Gastroesophageal sphincter (tissue), 4 donors: ENCODE results near the gene IMMP2L. TPM values are rescaled to one million over a fixed set of nuclear protein-coding genes. Genes with fewer than 3 reads are reported as not detected.

Experiments used
- ATAC-seq: fragments of 150-250 bp; one replicate; pipeline ENCODE4 v1.9.1; 2016; ENCODE audit warnings: mild to moderate bottlenecking, moderate library complexity
- H3K27ac ChIP-seq, 4 donors: fragments of 200-600 bp; sonication (generic) in 3 of 4; 1 replicate in 3 of 4; 2 replicates in 1 of 4; pipeline ENCODE4 v1.5.1; 2016 to 2019
- H3K27me3 ChIP-seq: fragments of 200-600 bp; sonication (generic); one replicate; pipeline ENCODE4 v1.5.1; 2019
- H3K36me3 ChIP-seq, 2 donors: fragments of 200-600 bp; sonication (generic); one replicate each; pipeline ENCODE4 v1.5.1; 2019; ENCODE audit warnings: control low read depth in 1 of 2
- H3K4me1 ChIP-seq, 3 donors: fragments of 200-600 bp; sonication (generic); 1 replicate in 2 of 3; 2 replicates in 1 of 3; pipeline ENCODE4 v1.5.1; 2016 to 2019; ENCODE audit warnings: control low read depth in 2 of 3
- H3K4me3 ChIP-seq, 2 donors: fragments of 200-600 bp; sonication (generic); one replicate each; pipeline ENCODE4 v1.5.1; 2019; ENCODE audit warnings: mild to moderate bottlenecking in 1 of 2, moderate library complexity in 1 of 2
- H3K9me3 ChIP-seq, 3 donors: fragments of 200-600 bp; sonication (generic); one replicate each; pipeline ENCODE4 v1.5.1; 2017 to 2019; ENCODE audit warnings: control low read depth in 2 of 3
- CTCF ChIP-seq, 4 experiments: fragments of 200-600 bp in 2 of 4; fragments of 450-650 bp in 2 of 4; sonication (generic) in 1 of 4; IDR thresholded peaks; one replicate each; pipeline ENCODE4 v1.5.1; 2017 to 2019; ENCODE audit warnings: antibody characterized with exemption in 4 of 4, mild to moderate bottlenecking in 2 of 4, moderate library complexity in 2 of 4
- EP300 ChIP-seq: sonication (generic); formaldehyde crosslinking; IDR thresholded peaks from one replicate; pipeline ENCODE4 v1.6.1; 2017; ENCODE audit warnings: antibody characterized with exemption, mild to moderate bottlenecking
- POLR2A ChIP-seq, 2 donors: fragments of 450-650 bp; IDR thresholded peaks; one replicate each; pipeline ENCODE4 v1.6.1; 2017; ENCODE audit warnings: antibody characterized with exemption in 2 of 2, mild to moderate bottlenecking in 2 of 2, moderate library complexity in 1 of 2
- POLR2AphosphoS5 ChIP-seq: sonication (generic); formaldehyde crosslinking; IDR thresholded peaks from one replicate; pipeline ENCODE4 v1.6.1; 2017; ENCODE audit warnings: antibody characterized with exemption
- WGBS, 2 donors: methylation state at CpG; one replicate each; pipeline ENCODE4 v1.1.5; 2018; ENCODE audit warnings: low coverage in 1 of 2; 5-methylcytosine and 5-hydroxymethylcytosine counted together
- total RNA-seq, 4 donors: library from RNA; depleted of rRNA; stranded (reverse); fragments of >200 nt; gene quantifications; one replicate each; pipeline ENCODE4 v1.1.0, GENCODE V29; 2016

The IMMP2L gene
- total RNA-seq, 4 donors from 2014 or later: 13.6 to 38.5 (median 30.1) TPM

- TF ChIP-seq POLR2AphosphoS5: no peak
- TF ChIP-seq POLR2A (IDR thresholded peaks at IDR 0.05): no peak
- no peak for TF ChIP-seq EP300
- TF ChIP-seq CTCF (IDR thresholded peaks at IDR 0.05): no peak
- H3K36me3 ChIP-seq: peaks cover 0 to 46% of the 10 kb centered on the region in 2 donors
- H3K4me3 ChIP-seq: no peak overlapping the region
- no peak overlapping the region for H3K27ac ChIP-seq
- peaks cover 0 to 30% (median 6%) of the 10 kb centered on the region in 3 donors for H3K4me1 ChIP-seq
- H3K9me3 ChIP-seq: no peaks in the 10 kb centered on the region
- no peak for ATAC-seq
- H3K27me3 ChIP-seq: no peaks in the 10 kb centered on the region
Measured at GRCh38 chr7:111556977-111557376, 5.3 kb downstream of the IMMP2L start.

GRCh38 chr7:111554086-111554485 is 8.2 kb downstream of the IMMP2L start:
- Histone ChIP-seq H3K4me1 (peaks cover 0 to 4% (median 0%) of the 10 kb centered on the region in 3 donors), H3K27me3 (no peaks in the 10 kb centered on the region), H3K36me3 (peaks cover 0 to 67% of the 10 kb centered on the region in 2 donors), H3K9me3 (no peaks in the 10 kb centered on the region), H3K4me3 (no peak overlapping the region), H3K27ac (no peak overlapping the region)
- TF ChIP-seq POLR2A (IDR thresholded peaks at IDR 0.05) (no peak), POLR2AphosphoS5 (no peak), EP300 (no peak), CTCF (IDR thresholded peaks at IDR 0.05) (no peak)
- WGBS, 2 donors: 44 to 94% methylated on average over 4 of the region's 4 CpGs
- ATAC-seq: no peak

GRCh38 chr7:111541067-111541466 is 21.2 kb downstream of the IMMP2L start:
- no peak overlapping the region for H3K27ac ChIP-seq
- no peaks in the 10 kb centered on the region for H3K36me3 ChIP-seq
- no peaks in the 10 kb centered on the region for H3K9me3 ChIP-seq
- TF ChIP-seq POLR2AphosphoS5: no peak
- TF ChIP-seq CTCF (IDR thresholded peaks at IDR 0.05): no peak
- no peak for TF ChIP-seq EP300
- TF ChIP-seq POLR2A (IDR thresholded peaks at IDR 0.05): no peak
- WGBS, 2 donors: 81% methylated on average over 2 of the region's 2 CpGs
- H3K4me3 ChIP-seq: no peak overlapping the region
- H3K27me3 ChIP-seq: no peaks in the 10 kb centered on the region
- H3K4me1 ChIP-seq: no peaks in the 10 kb centered on the region
- no peak for ATAC-seq

GRCh38 chr7:111540199-111540815 is 22.0 kb downstream of the IMMP2L start:
- no peak overlapping the region for H3K4me3 ChIP-seq
- no peaks in the 10 kb centered on the region for H3K36me3 ChIP-seq
- H3K4me1 ChIP-seq: no peaks in the 10 kb centered on the region
- H3K27me3 ChIP-seq: no peaks in the 10 kb centered on the region
- no peak for TF ChIP-seq POLR2A (IDR thresholded peaks at IDR 0.05)
- TF ChIP-seq CTCF (IDR thresholded peaks at IDR 0.05): no peak
- no peak for TF ChIP-seq EP300
- no peak for TF ChIP-seq POLR2AphosphoS5
- no peak for ATAC-seq
- H3K9me3 ChIP-seq: no peaks in the 10 kb centered on the region
- WGBS, 2 donors: 87 to 88% methylated on average over 4 to 5 of the region's 5 CpGs
- H3K27ac ChIP-seq: no peak overlapping the region

- Histone ChIP-seq H3K36me3 (no peaks in the 10 kb centered on the region), H3K4me1 (peaks cover 5 to 12% (median 6%) of the 10 kb centered on the region in 3 donors), H3K27me3 (no peaks in the 10 kb centered on the region), H3K27ac (no peak overlapping the region), H3K9me3 (no peaks in the 10 kb centered on the region), H3K4me3 (no peak overlapping the region)
- no peak for TF ChIP-seq EP300
- TF ChIP-seq POLR2AphosphoS5: no peak
- no peak for TF ChIP-seq POLR2A (IDR thresholded peaks at IDR 0.05)
- TF ChIP-seq CTCF (IDR thresholded peaks at IDR 0.05): no peak
- 73 to 76% methylated on average over 1 of the region's 1 CpG for WGBS, 2 donors
- no peak for ATAC-seq
Measured at GRCh38 chr7:111537134-111537533, 25.2 kb downstream of the IMMP2L start.
